ENCODE data around the gene ZNF136.

ZNF136 gene

DNA sequence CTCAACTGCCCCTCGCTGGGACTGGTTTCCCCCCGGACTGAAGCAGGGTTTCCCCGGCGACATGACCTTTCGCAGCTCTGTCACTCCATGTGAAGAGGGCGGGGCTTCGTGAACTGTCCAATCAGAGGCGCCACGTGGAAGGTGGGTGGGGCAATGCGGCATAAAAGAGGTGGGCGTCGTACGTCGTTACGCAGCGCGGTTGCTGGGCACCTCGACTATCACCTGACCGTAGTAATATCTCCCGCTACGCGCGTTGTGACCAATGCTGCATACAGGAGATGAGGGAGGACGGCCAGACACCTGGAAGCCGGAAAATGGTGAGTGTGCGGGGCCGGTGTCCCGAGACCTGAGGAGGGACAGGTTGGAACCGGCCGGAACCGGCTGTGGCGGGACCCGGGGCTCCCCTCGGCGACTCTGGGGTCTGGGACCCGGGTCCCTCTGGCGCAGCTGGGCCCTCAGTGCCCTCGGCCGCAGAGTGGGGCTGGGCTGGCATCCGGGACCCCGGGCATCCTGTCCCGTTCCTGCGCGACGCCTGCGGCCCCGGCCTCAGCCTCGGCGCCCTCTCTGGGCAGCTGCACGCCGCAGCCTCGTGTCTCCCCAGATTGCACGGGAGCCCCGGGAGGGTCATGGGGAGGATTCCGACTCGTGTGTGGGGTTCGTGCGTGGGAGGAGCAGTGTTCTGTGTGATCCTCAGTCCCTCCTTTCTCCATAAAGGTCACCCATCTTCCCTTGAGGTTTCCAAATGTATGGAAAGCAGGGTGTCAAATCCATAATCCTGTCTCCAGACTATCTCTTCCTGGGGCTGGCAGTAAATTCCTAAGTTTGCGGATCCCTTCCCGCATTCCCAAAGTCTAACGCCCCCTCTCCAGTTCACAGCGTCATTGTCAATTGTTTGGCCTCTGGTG lies 32.2 kb downstream of the ZNF136 start:
- FAIRE-seq = no peak

GRCh38 chr19:12198136-12198535 lies 35.2 kb downstream of the ZNF136 start:
- FAIRE-seq = no peak

GRCh38 chr19:12199757-12200419 lies 37.0 kb downstream of the ZNF136 start:
- no peak for FAIRE-seq

DNA sequence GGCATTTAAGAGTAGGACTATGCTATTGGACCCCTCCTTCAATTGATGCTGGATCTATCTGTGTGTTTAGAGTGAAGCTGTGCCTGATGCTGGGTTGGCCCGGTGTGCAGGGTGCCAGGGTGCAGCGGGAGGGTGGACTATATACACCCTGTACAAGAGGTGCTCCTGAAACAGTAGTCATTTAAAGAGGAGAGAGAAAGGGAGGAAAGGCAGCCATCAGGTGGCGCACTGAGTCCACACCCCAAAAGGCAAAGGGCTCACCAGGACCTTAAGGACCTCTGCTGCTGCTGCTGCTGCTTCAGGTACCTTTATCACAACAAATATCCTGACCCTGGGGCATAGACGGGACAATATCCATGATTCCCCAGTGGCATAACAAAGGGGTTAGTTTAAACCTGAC lies 39.4 kb downstream of the ZNF136 start:
- no peak for FAIRE-seq

- FAIRE-seq = no peak
Measured at GRCh38 chr19:12205296-12205695, 42.4 kb downstream of the ZNF136 start.

DNA sequence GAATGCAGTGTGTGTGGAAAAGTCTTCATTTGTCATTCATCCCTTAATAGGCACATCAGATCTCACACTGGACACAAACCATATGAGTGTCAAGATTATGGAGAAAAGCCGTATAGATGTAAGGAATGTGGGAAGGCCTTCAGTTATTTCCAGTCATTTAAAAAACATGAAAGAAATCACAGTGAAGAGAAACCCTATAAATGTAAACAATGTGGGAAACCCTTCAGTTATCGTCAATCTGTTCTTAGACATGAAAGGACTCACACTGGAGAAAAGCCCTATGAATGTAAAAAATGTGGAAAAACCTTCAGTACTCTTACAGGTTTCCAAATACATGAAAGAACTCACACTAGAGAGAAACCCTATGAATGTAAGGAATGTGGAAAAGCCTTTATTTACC lies 45.3 kb downstream of the ZNF136 start:
- FAIRE-seq = no peak

- FAIRE-seq = no peak
Measured at GRCh38 chr19:12217332-12217731, 54.4 kb downstream of the ZNF136 start.

DNA sequence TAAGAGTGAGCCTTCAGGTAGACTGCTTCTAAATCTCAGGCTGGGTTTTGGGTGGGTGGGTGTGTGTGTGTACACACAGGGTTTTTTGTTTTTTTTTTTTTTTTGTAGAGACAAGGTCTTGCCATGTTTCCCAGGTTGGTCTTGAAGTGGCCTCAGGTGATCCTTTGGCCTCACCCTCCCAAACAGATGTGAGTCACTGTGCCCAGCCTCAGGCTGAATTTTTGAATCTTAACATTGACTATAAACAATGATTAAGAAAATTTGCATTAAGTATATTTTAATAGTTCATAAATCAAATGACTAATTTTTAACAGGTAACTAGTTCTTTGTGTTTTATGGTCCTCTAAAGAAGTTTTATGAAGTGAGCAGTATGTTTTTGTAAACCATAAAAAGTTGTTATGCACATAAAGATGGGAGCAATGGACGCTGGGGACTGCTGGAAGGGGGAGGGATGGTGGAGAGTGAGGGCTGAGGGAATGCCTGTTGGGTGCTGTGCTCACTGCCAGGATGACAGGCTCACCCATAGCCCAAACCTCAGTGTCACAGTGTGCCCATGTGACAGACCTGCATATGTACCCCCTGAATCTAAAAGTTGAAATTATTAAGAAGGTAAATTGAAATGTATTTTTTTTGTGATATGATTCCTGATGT lies 60.2 kb downstream of the ZNF136 start:
- FAIRE-seq = no peak

DNA sequence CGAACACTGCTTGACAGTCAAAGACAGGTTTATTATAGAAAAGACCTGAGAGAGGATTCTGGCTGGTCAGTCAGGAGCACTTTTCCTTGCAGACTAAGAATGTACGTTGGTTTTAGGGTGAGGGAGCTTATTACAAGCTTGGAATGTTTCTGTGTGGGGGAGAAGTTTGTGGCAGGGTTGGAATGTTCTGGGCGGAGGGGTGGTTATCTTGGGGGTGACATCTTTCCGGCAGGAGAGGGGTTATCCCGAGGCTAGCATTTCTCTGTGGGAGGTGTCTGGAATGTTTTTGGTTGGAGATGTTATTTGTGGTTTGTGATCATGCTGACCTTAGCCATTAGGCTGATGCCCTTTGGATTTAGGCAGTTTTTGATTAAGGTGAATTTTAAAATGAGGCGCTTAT lies 61.8 kb downstream of the ZNF136 start:
- no peak for FAIRE-seq

DNA sequence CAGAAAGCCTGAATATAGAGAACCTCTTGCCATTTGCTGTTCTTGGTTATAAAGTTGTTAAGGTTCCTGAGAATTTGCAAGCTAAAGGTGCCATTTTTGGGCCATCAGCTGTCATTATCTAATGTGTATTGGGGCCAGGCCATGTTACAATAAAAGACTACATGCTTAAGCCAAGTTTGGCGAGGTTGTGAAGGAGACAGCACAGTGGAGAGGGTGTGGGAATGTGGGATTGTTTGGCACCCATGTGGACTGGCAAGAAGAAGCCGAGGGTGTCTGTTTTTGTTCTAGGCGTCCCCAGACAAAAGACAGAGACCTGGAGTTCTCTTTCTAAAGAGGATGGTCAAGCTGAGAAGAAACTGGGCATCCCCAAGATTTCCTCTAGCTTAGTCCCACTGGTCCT lies 67.1 kb downstream of the ZNF136 start:
- FAIRE-seq = no peak

DNA sequence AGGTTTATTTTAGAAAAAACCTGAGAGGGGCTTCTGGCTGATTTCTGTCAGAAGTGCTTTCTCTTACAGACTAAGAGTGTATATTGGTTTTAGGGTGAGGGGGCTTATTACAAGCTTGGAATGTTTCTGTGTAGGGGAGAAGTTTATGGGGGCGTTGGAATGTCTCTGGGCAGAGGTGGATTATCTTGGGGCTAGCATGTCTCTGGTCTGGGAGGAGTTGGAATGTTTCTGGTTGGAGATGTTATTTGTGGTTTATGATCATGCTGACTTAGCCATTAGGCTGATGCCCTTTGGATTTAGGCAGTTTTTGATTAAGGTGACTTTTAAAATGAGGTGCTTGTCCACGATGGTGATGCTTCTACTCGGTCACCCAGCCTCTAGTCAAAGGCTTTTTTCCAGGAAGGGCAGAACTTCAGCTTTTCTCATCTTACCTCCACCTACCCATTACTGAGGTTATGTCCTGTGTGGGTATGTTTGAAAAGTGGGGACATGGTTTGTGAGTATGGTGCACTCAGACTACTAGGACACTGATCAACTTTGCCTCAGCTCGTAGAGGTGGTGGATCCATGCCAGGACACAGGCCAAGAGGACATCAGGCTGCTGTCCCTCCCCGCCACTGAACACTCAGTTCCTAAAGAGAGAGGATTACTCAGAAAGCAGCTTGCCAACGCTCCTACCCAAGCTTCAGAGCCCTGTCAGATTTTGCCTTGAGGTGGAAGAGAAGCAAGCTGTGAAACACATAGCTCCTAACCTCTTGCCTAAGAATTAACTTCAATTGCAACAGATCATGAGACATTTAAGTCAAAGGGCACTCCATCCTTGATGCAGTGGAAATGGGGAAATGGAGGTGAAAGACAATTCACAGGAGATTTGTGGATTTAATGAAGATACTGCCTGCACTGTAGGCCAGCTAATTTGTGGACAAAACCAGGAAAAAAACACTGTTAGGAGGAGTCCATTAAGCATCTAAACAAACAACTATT lies 68.1 kb downstream of the ZNF136 start:
- FAIRE-seq = no peak

- FAIRE-seq = no peak
Measured at GRCh38 chr19:12232961-12233360, 70.1 kb downstream of the ZNF136 start.

DNA sequence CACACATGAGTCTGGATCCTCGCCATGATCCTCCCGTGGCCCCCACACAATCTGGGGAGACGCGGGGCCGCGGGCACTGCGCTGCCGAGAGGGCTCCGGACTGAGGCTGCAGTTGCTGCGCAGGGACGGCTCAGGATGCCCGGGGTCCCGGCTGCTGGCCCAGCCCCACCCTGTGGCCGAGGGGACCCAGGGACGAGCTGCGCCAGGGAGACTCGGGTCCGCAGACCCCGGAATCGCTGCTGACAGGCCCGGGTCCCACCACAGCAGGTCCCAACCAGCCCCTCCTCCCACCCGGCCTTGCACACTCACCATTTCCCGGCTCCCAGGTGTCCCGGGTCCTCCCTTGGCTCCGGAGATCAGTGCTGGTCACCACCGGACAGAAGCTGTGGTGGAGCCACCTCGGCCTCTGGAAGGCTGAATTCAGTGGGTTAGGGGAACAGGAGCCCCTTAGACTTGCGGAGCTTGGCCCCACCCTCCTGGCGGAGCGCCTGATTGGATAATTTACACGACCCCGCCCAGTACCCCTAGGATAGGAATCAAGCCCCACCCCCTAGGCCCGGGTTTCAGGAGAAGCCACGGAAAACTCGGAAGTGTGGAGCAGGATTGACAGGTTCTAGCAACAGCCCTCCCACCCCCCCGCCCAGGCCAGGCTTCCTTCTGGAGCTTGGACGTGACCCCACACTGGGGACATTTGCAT lies 74.4 kb downstream of the ZNF136 start:
- FAIRE-seq = no peak
